ENCODE data around the gene PCDHB16. TPM values are rescaled to one million over a fixed set of nuclear protein-coding genes. Genes with fewer than 3 reads are reported as not detected.
A peak's percentile ranks its signal among the peaks of the same experiment; 100 is the strongest.
"Not testable (repeated sequence)": the region's sequence is repeated elsewhere in the genome, so short reads cannot be mapped to it uniquely, and the experiment has no call there.

Gene PCDHB16
- polyA plus RNA-seq, 4 donors: 0.37 to 0.65 TPM; not detected in 2

DNA sequence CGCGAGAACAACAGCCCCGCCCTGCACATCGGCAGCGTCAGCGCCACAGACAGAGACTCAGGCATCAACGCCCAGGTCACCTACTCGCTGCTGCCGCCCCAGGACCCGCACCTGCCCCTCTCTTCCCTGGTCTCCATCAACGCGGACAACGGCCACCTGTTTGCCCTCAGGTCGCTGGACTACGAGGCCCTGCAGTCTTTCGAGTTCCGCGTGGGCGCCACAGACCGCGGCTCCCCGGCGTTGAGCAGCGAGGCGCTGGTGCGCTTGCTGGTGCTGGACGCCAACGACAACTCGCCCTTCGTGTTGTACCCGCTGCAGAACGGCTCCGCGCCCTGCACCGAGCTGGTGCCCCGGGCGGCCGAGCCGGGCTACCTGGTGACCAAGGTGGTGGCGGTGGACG lies 30.6 kb upstream of the PCDHB16 start:
- FAIRE-seq: not testable (repeated sequence)

DNA sequence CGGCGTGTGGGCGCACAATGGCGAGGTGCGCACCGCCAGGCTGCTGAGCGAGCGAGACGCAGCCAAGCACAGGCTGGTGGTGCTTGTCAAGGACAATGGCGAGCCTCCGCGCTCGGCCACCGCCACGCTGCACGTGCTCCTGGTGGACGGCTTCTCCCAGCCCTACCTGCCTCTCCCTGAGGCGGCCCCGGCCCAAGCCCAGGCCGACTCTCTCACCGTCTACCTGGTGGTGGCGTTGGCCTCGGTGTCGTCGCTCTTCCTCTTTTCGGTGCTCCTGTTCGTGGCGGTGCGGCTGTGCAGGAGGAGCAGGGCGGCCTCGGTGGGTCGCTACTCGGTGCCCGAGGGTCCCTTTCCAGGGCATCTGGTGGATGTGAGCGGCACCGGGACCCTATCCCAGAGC lies 30.1 kb upstream of the PCDHB16 start:
- 31 to 51% (median 50%) methylated on average over 24 to 36 of the region's 36 CpGs for WGBS, 3 donors
- DNase-seq; H3K4me3 ChIP-seq (ENCODE audit: low read depth in 1 of 3, low read length in 3 of 3); H3K36me3 ChIP-seq (ENCODE audit: control insufficient read depth in 3 of 3, insufficient read depth in 2 of 3, low read depth in 1 of 3, low read length in 3 of 3); H3K27me3 ChIP-seq (ENCODE audit: control insufficient read depth in 3 of 3, insufficient read depth in 3 of 3, low read length in 3 of 3); H3K4me1 ChIP-seq (ENCODE audit: control insufficient read depth in 3 of 3, insufficient read depth in 2 of 3, low read depth in 1 of 3, low read length in 2 of 3); H3K27ac ChIP-seq (ENCODE audit: low read depth in 1 of 3, low read length in 2 of 3); FAIRE-seq: not testable (repeated sequence)
- H3K9me3 ChIP-seq (ENCODE audit: control insufficient read depth in 2 of 2, insufficient read depth in 1 of 2, low read depth in 1 of 2, low read length in 1 of 2): peaks cover 0 to 43% of the 10 kb centered on the region in 2 donors

More for the DNA sequence above, 30.6 kb upstream of the PCDHB16 start:
- not testable (repeated sequence) for H3K4me1 ChIP-seq (ENCODE audit: control insufficient read depth in 3 of 3, insufficient read depth in 2 of 3, low read depth in 1 of 3, low read length in 2 of 3); H3K27me3 ChIP-seq (ENCODE audit: control insufficient read depth in 3 of 3, insufficient read depth in 3 of 3, low read length in 3 of 3); H3K36me3 ChIP-seq (ENCODE audit: control insufficient read depth in 3 of 3, insufficient read depth in 2 of 3, low read depth in 1 of 3, low read length in 3 of 3); H3K27ac ChIP-seq (ENCODE audit: low read depth in 1 of 3, low read length in 2 of 3); H3K4me3 ChIP-seq (ENCODE audit: low read depth in 1 of 3, low read length in 3 of 3); DNase-seq
- WGBS, 3 donors: 45 to 68% (median 66%) methylated on average over 21 to 39 of the region's 41 CpGs
- peaks cover 0 to 38% of the 10 kb centered on the region in 2 donors for H3K9me3 ChIP-seq (ENCODE audit: control insufficient read depth in 2 of 2, insufficient read depth in 1 of 2, low read depth in 1 of 2, low read length in 1 of 2)

DNA sequence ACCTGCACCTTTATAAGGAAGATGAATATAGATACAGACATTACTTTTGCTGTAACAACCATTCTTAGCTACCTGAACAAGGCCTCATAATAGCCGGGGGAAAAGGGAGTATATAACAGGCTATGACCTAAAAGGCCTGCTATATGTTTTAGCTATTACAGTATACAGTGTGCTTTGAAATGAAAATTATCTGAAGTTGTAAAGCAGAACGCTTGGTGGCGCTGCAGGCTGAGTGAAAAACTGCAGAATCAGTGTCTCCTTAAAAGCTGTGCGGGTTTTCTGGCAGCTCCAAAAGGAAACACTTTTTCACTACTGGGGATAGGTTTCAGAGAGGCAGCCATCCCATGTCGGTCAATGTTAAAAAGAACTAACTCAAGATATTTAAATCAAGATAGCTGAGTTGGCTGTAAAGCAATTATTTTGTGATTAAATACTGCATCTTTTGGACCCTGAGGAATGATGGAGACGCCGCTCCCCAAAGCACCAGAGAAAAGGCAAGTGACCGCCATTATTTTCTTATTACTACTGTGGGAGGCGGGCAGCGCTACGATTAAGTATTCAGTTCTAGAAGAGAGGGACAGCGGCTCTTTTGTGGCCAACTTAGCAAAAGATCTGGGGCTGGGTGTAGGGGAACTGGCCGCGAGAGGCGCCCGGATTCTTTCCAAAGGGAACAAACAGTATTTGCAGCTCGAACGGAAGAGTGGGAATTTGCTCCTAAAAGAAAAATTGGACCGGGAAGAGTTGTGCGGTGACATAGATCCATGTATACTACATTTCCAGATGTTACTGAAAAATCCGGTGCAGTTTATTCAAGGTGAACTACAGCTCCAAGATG lies 26.4 kb upstream of the PCDHB16 start:
- no peaks in the 10 kb centered on the region for H3K36me3 ChIP-seq (ENCODE audit: control insufficient read depth in 3 of 3, insufficient read depth in 2 of 3, low read depth in 1 of 3, low read length in 3 of 3)
- FAIRE-seq (no peak), DNase-seq (no peak)
- WGBS, 3 donors: 36 to 48% (median 38%) methylated on average over 21 of the region's 21 CpGs
- H3K27ac ChIP-seq (ENCODE audit: low read depth in 1 of 3, low read length in 2 of 3): no peak overlapping the region
- no peak overlapping the region for H3K4me3 ChIP-seq (ENCODE audit: low read depth in 1 of 3, low read length in 3 of 3)
- peaks cover 0 to 37% of the 10 kb centered on the region in 2 donors for H3K9me3 ChIP-seq (ENCODE audit: control insufficient read depth in 2 of 2, insufficient read depth in 1 of 2, low read depth in 1 of 2, low read length in 1 of 2)
- no peaks in the 10 kb centered on the region for H3K27me3 ChIP-seq (ENCODE audit: control insufficient read depth in 3 of 3, insufficient read depth in 3 of 3, low read length in 3 of 3)
- H3K4me1 ChIP-seq (ENCODE audit: control insufficient read depth in 3 of 3, insufficient read depth in 2 of 3, low read depth in 1 of 3, low read length in 2 of 3): no peaks in the 10 kb centered on the region

DNA sequence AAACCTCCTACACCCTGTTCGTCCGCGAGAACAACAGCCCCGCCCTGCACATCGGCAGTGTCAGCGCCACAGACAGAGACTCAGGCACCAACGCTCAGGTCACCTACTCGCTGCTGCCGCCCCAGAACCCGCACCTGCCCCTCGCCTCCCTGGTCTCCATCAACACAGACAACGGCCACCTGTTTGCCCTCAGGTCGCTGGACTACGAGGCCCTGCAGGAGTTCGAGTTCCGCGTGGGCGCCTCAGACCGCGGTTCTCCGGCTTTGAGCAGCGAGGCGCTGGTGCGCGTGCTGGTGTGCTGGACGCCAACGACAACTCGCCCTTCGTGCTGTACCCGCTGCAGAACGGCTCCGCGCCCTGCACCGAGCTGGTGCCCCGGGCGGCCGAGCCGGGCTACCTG lies 24.8 kb upstream of the PCDHB16 start:
- WGBS, 3 donors: 40 to 70% (median 59%) methylated on average over 25 to 38 of the region's 38 CpGs
- FAIRE-seq: not testable (repeated sequence)

DNA sequence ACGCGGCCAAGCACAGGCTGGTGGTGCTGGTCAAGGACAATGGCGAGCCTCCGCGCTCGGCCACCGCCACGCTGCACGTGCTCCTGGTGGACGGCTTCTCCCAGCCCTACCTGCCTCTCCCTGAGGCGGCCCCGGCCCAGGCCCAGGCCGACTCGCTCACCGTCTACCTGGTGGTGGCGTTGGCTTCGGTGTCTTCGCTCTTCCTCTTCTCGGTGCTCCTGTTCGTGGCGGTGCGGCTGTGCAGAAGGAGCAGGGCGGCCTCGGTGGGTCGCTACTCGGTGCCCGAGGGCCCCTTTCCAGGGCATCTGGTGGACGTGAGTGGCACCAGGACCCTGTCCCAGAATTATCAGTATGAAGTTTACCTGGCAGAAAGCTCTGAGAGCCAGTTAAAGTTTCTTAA lies 24.3 kb upstream of the PCDHB16 start:
- not testable (repeated sequence) for H3K36me3 ChIP-seq (ENCODE audit: control insufficient read depth in 3 of 3, insufficient read depth in 2 of 3, low read depth in 1 of 3, low read length in 3 of 3); DNase-seq; H3K4me1 ChIP-seq (ENCODE audit: control insufficient read depth in 3 of 3, insufficient read depth in 2 of 3, low read depth in 1 of 3, low read length in 2 of 3); H3K4me3 ChIP-seq (ENCODE audit: low read depth in 1 of 3, low read length in 3 of 3); H3K27me3 ChIP-seq (ENCODE audit: control insufficient read depth in 3 of 3, insufficient read depth in 3 of 3, low read length in 3 of 3); FAIRE-seq; H3K27ac ChIP-seq (ENCODE audit: low read depth in 1 of 3, low read length in 2 of 3)
- H3K9me3 ChIP-seq (ENCODE audit: control insufficient read depth in 2 of 2, insufficient read depth in 1 of 2, low read depth in 1 of 2, low read length in 1 of 2): peaks cover 0 to 29% of the 10 kb centered on the region in 2 donors
- WGBS, 3 donors: 40 to 70% (median 62%) methylated on average over 15 to 22 of the region's 28 CpGs

More for the DNA sequence above, 24.8 kb upstream of the PCDHB16 start:
- not testable (repeated sequence) for H3K27ac ChIP-seq (ENCODE audit: low read depth in 1 of 3, low read length in 2 of 3); H3K27me3 ChIP-seq (ENCODE audit: control insufficient read depth in 3 of 3, insufficient read depth in 3 of 3, low read length in 3 of 3); DNase-seq; H3K36me3 ChIP-seq (ENCODE audit: control insufficient read depth in 3 of 3, insufficient read depth in 2 of 3, low read depth in 1 of 3, low read length in 3 of 3); H3K4me1 ChIP-seq (ENCODE audit: control insufficient read depth in 3 of 3, insufficient read depth in 2 of 3, low read depth in 1 of 3, low read length in 2 of 3); H3K4me3 ChIP-seq (ENCODE audit: low read depth in 1 of 3, low read length in 3 of 3)
- H3K9me3 ChIP-seq (ENCODE audit: control insufficient read depth in 2 of 2, insufficient read depth in 1 of 2, low read depth in 1 of 2, low read length in 1 of 2): peaks cover 0 to 30% of the 10 kb centered on the region in 2 donors

DNA sequence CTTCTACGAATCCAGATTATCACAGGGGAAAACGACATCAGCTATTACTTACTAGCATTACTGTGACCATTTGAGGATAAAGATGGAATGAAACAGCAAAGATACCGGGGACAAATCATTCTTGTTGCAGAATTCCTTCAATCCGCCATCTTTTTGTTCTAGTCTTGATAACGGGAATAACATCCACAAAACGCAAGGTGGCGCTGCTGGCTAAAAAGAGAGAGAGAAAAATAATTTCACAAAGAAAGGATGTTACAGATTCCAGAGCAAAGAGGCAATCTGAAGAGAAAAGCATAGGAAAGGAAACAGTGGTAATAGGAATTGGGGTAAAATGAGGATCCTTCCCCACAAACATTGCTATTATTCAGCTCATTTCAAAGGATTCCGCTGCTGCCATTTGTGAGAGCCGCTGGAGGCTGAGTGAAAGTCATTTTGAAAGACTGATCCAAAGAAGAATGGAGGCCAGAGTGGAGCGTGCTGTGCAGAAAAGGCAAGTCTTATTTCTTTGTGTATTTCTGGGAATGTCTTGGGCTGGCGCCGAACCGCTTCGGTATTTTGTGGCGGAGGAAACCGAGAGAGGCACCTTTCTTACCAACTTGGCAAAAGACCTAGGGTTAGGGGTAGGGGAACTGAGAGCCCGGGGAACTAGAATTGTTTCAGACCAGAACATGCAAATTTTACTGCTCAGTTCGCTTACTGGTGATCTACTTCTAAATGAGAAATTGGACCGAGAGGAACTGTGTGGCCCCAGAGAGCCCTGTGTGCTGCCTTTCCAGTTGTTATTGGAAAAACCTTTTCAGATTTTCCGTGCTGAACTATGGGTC lies 9.6 kb upstream of the PCDHB16 start, which contains the start of gene PCDHB7:
PCDHB7 (plus strand) TSS at position 264 of the 824 bp plus-strand sequence; CDS start at position 456, 192 bp downstream.
- no peak for FAIRE-seq

DNA sequence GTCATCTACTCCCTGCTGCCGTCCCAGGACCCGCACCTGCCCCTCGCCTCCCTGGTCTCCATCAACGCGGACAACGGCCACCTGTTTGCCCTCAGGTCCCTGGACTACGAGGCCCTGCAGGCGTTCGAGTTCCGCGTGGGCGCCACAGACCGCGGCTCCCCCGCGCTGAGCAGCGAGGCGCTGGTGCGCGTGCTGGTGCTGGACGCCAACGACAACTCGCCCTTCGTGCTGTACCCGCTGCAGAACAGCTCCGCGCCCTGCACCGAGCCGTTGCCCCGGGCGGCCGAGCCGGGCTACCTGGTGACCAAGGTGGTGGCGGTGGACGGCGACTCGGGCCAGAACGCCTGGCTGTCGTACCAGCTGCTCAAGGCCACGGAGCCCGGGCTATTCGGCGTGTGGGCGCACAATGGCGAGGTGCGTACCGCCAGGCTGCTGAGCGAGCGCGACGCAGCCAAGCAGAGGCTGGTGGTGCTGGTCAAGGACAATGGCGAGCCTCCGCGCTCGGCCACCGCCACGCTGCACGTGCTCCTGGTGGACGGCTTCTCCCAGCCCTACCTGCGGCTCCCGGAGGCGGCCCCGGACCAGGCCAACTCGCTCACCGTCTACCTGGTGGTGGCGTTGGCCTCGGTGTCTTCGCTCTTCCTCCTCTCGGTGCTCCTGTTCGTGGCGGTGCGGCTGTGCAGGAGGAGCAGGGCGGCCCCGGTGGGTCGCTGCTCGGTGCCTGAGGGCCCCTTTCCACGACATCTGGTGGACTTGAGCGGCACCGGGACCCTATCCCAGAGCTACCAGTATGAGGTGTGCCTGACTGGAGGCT lies 7.7 kb upstream of the PCDHB16 start:
- H3K9me3 ChIP-seq (ENCODE audit: control insufficient read depth in 2 of 2, insufficient read depth in 1 of 2, low read depth in 1 of 2, low read length in 1 of 2): peaks cover 0 to 24% of the 10 kb centered on the region in 2 donors
- not testable (repeated sequence) for FAIRE-seq; H3K27ac ChIP-seq (ENCODE audit: low read depth in 1 of 3, low read length in 2 of 3); H3K36me3 ChIP-seq (ENCODE audit: control insufficient read depth in 3 of 3, insufficient read depth in 2 of 3, low read depth in 1 of 3, low read length in 3 of 3); H3K27me3 ChIP-seq (ENCODE audit: control insufficient read depth in 3 of 3, insufficient read depth in 3 of 3, low read length in 3 of 3); DNase-seq; H3K4me3 ChIP-seq (ENCODE audit: low read depth in 1 of 3, low read length in 3 of 3); H3K4me1 ChIP-seq (ENCODE audit: control insufficient read depth in 3 of 3, insufficient read depth in 2 of 3, low read depth in 1 of 3, low read length in 2 of 3)
- WGBS, 3 donors: 49 to 72% (median 63%) methylated on average over 52 to 79 of the region's 79 CpGs

More for the DNA sequence above, 9.6 kb upstream of the PCDHB16 start, which contains the start of gene PCDHB7:
- DNase-seq: peak; percentile 1 to 11
- Histone ChIP-seq H3K9me3 (ENCODE audit: control insufficient read depth in 2 of 2, insufficient read depth in 1 of 2, low read depth in 1 of 2, low read length in 1 of 2) (peaks cover 0 to 20% of the 10 kb centered on the region in 2 donors), H3K36me3 (ENCODE audit: control insufficient read depth in 3 of 3, insufficient read depth in 2 of 3, low read depth in 1 of 3, low read length in 3 of 3) (no peaks in the 10 kb centered on the region), H3K4me3 (ENCODE audit: low read depth in 1 of 3, low read length in 3 of 3) (peak within 1 kb of the TSS in 1 of 3 donors; percentile 12), H3K27me3 (ENCODE audit: control insufficient read depth in 3 of 3, insufficient read depth in 3 of 3, low read length in 3 of 3) (no peaks in the 10 kb centered on the region), H3K27ac (ENCODE audit: low read depth in 1 of 3, low read length in 2 of 3) (no peak within 1 kb of the TSS), H3K4me1 (ENCODE audit: control insufficient read depth in 3 of 3, insufficient read depth in 2 of 3, low read depth in 1 of 3, low read length in 2 of 3) (no peaks in the 10 kb centered on the region)
- 33 to 48% (median 36%) methylated on average over 20 of the region's 20 CpGs for WGBS, 3 donors

DNA sequence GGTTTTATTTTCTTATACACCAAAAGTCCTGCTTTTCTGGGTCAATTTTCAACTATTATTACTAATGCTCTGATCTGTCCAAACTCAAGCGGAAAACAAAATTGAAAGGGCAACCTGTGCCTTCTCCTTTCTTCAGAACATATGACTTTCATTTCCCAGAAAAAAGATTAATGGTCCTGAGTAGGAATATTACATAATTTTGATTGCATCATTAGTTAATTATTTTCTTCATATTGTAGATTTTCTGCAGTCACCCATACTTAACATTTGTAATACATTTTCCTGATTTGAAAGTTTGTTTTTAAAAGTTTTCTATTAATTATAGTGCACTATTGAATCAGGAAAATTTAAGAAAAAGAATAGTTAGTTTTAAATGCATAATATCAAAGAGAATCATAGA lies 6.3 kb upstream of the PCDHB16 start:
- Histone ChIP-seq H3K27me3 (ENCODE audit: control insufficient read depth in 3 of 3, insufficient read depth in 3 of 3, low read length in 3 of 3) (no peaks in the 10 kb centered on the region), H3K9me3 (ENCODE audit: control insufficient read depth in 2 of 2, insufficient read depth in 1 of 2, low read depth in 1 of 2, low read length in 1 of 2) (peaks cover 0 to 32% of the 10 kb centered on the region in 2 donors), H3K4me1 (ENCODE audit: control insufficient read depth in 3 of 3, insufficient read depth in 2 of 3, low read depth in 1 of 3, low read length in 2 of 3) (no peaks in the 10 kb centered on the region), H3K27ac (ENCODE audit: low read depth in 1 of 3, low read length in 2 of 3) (no peak overlapping the region), H3K36me3 (ENCODE audit: control insufficient read depth in 3 of 3, insufficient read depth in 2 of 3, low read depth in 1 of 3, low read length in 3 of 3) (no peaks in the 10 kb centered on the region), H3K4me3 (ENCODE audit: low read depth in 1 of 3, low read length in 3 of 3) (no peak overlapping the region)
- 65 to 72% (median 68%) methylated on average over 1 of the region's 1 CpG for WGBS, 3 donors
- DNase-seq: no peak
- peak; percentile 96 for FAIRE-seq

Measured in small intestine (tissue), 7 donors.